MCF 10A (cell line): ENCODE data around the gene IL32. TPM values are rescaled to one million over a fixed set of nuclear protein-coding genes. Genes with fewer than 3 reads are reported as not detected.
A peak's percentile ranks its signal among the peaks of the same experiment; 100 is the strongest.

Source experiments
- BruUV-seq: library from RNA; stranded (reverse); fragments of 400-500 nt; replicated peaks from 2 replicates; lab custom pipeline; 2021; lab: Mats Ljungman, UMichigan
- CTCF ChIA-PET: fragments of 300-600 bp; sonication (Branson Sonifier 250); formaldehyde crosslinking; extraction: SDS; loops from one replicate; lab custom pipeline; 2021; ENCODE audit warnings: antibody characterized with exemption, inconsistent platforms; lab: Yijun Ruan, JAX
- POLR2A ChIA-PET: fragments of 300-600, 350-650 bp; sonication (Branson Sonifier 250); formaldehyde crosslinking; extraction: SDS; loops from one replicate; lab custom pipeline; 2020; ENCODE audit warnings: antibody characterized with exemption, inconsistent platforms; lab: Yijun Ruan, JAX
- DNase-seq: peaks from one replicate; pipeline ENCODE4 v3.0.0-alpha.2; 2018; ENCODE audit not compliant: unreplicated experiment
- H3K27ac Mint-ChIP-seq: one replicate; pipeline ENCODE4 v1.8.0; 2022; ENCODE audit warnings: mild to moderate bottlenecking, low read depth, mixed read lengths; ENCODE audit not compliant: unreplicated experiment
- H3K27me3 Mint-ChIP-seq: one replicate; pipeline ENCODE4 v1.8.0; 2022; ENCODE audit warnings: mixed read lengths; ENCODE audit not compliant: insufficient read depth, unreplicated experiment
- H3K36me3 Mint-ChIP-seq: one replicate; pipeline ENCODE4 v1.8.0; 2022; ENCODE audit warnings: mild to moderate bottlenecking, moderate library complexity, mixed read lengths; ENCODE audit not compliant: insufficient read depth, unreplicated experiment
- H3K4me1 Mint-ChIP-seq: one replicate; pipeline ENCODE4 v1.8.0; 2022; ENCODE audit warnings: mixed read lengths; ENCODE audit not compliant: insufficient read depth, unreplicated experiment
- H3K4me3 Mint-ChIP-seq: one replicate; pipeline ENCODE4 v1.8.0; 2022; ENCODE audit warnings: mild to moderate bottlenecking, moderate library complexity, mixed read lengths; ENCODE audit not compliant: unreplicated experiment
- H3K9me3 Mint-ChIP-seq: one replicate; pipeline ENCODE4 v1.8.0; 2022; ENCODE audit warnings: mixed read lengths; ENCODE audit not compliant: unreplicated experiment
- CTCF ChIP-seq: fragments of 200-600 bp; IDR thresholded peaks from one replicate; pipeline ENCODE4 v1.8.0; 2022; ENCODE audit warnings: antibody characterized with exemption, mild to moderate bottlenecking; ENCODE audit not compliant: unreplicated experiment
- intact Hi-C: fragments of 100-400 bp; cut with micrococcal nuclease; formaldehyde crosslinking; loops from 2 replicates; pipeline ENCODE4 v1.14.1; 2022
- total RNA-seq: library from RNA; stranded (reverse); gene quantifications from 2 replicates; pipeline ENCODE4 v1.2.3, GENCODE V29; 2022

Gene IL32
- total RNA-seq, 1 experiment from 2014 or later, result 29.8 TPM

GRCh38 chr16:3020604-3021448 lies 44.6 kb upstream of the IL32 start:
- Mint-ChIP-seq H3K9me3 (no peaks in the 10 kb centered on the region), H3K4me1 (peaks cover 23% of the 10 kb centered on the region), H3K27me3 (no peaks in the 10 kb centered on the region), H3K4me3 (peak overlapping the region; percentile 82), H3K36me3 (peaks cover 30% of the 10 kb centered on the region), H3K27ac (peak overlapping the region; percentile 94)
- intact Hi-C loops, result loop anchor here (1.0 kb wide), 2 partner anchors 17 to 38 kb away; no protein-coding TSS in a partner anchor
- ChIA-PET CTCF (interaction anchor here (0.6 to 5.1 kb wide), 7 partner anchors 11 to 1298 kb away, joined by 3 to 28 read pairs (median 4); no protein-coding TSS in a partner anchor), POLR2A (interaction anchor here (0.5 to 5.0 kb wide), 30 partner anchors 7 to 1357 kb away, joined by 3 to 41 read pairs (median 5); partner anchors contain the start of genes BICDL2, FLYWCH1, PAQR4 and PKMYT1)
- BruUV-seq, result no TSS peak
- TF ChIP-seq CTCF, result no peak
- peak; percentile 91 for DNase-seq

- Mint-ChIP-seq H3K27me3 (no peaks in the 10 kb centered on the region), H3K4me3 (peak overlapping the region; percentile 82), H3K9me3 (no peaks in the 10 kb centered on the region), H3K36me3 (peaks cover 38% of the 10 kb centered on the region), H3K4me1 (peaks cover 23% of the 10 kb centered on the region), H3K27ac (peak overlapping the region; percentile 94)
- TF ChIP-seq CTCF, result peak; percentile 19
- TSS peak; percentile 72 for BruUV-seq
- intact Hi-C loops, result no loop called here
- ChIA-PET POLR2A (interaction anchor here (0.6 to 5.0 kb wide), 24 partner anchors 9 to 696 kb away, joined by 3 to 41 read pairs (median 6); partner anchors contain the start of genes BICDL2, FLYWCH1, FLYWCH2 and KCTD5), CTCF (interaction anchor here (0.6 to 5.1 kb wide), 8 partner anchors 10 to 981 kb away, joined by 3 to 28 read pairs (median 3); no protein-coding TSS in a partner anchor)
- DNase-seq, result peak; percentile 98
Observed at GRCh38 chr16:3021449-3022207, 43.8 kb upstream of the IL32 start.

- peak overlapping the region; percentile 94 for H3K27ac Mint-ChIP-seq
- no TSS peak for BruUV-seq
- ChIA-PET POLR2A (interaction anchor here (0.6 to 5.0 kb wide), 23 partner anchors 9 to 1265 kb away, joined by 3 to 41 read pairs (median 5); partner anchors contain the start of genes BICDL2, FLYWCH1, FLYWCH2 and KCTD5), CTCF (interaction anchor here (0.6 to 5.1 kb wide), 8 partner anchors 9 to 104 kb away, joined by 3 to 28 read pairs (median 4); no protein-coding TSS in a partner anchor)
- peaks cover 43% of the 10 kb centered on the region for H3K36me3 Mint-ChIP-seq
- DNase-seq, result peak; percentile 97
- no peak for TF ChIP-seq CTCF
- H3K9me3 Mint-ChIP-seq, result no peaks in the 10 kb centered on the region
- intact Hi-C loops, result no loop called here
- H3K4me3 Mint-ChIP-seq, result peak overlapping the region; percentile 82
- no peaks in the 10 kb centered on the region for H3K27me3 Mint-ChIP-seq
- H3K4me1 Mint-ChIP-seq, result peaks cover 23% of the 10 kb centered on the region
Observed at GRCh38 chr16:3022208-3022683, 43.2 kb upstream of the IL32 start.
